HepG2 (cell line): ENCODE measurements around the gene PRMT2.

Experiments used
- JUN ChIP-seq: sonication (generic); formaldehyde crosslinking; IDR thresholded peaks from 2 replicates; pipeline ENCODE4 v1.4.0; 2020; ENCODE audit warnings: mild to moderate bottlenecking, missing genetic modification reagents
- SRSF1 ChIP-seq: fragments of 200-400 bp; formaldehyde crosslinking; optimal IDR thresholded peaks from 2 replicates; pipeline ENCODE3; 2017; ENCODE audit warnings: mild to moderate bottlenecking, low read depth, low read length, moderate library complexity
- ZKSCAN1 ChIP-seq: fragments of 150-350 bp; IDR thresholded peaks from 2 replicates; pipeline ENCODE4 v1.6.1; 2014; ENCODE audit warnings: low read length
- TF ChIP-seq, protein P1 (sequence below): sonication (generic); formaldehyde crosslinking; IDR thresholded peaks from 2 replicates; pipeline ENCODE4 v1.5.0; 2020; ENCODE audit warnings: mild to moderate bottlenecking, missing genetic modification reagents, moderate library complexity
- TF ChIP-seq, protein P2 (sequence below): sonication (generic); formaldehyde crosslinking; IDR thresholded peaks from 2 replicates; pipeline ENCODE4 v1.5.0; 2020; ENCODE audit warnings: missing genetic modification reagents

DNA sequence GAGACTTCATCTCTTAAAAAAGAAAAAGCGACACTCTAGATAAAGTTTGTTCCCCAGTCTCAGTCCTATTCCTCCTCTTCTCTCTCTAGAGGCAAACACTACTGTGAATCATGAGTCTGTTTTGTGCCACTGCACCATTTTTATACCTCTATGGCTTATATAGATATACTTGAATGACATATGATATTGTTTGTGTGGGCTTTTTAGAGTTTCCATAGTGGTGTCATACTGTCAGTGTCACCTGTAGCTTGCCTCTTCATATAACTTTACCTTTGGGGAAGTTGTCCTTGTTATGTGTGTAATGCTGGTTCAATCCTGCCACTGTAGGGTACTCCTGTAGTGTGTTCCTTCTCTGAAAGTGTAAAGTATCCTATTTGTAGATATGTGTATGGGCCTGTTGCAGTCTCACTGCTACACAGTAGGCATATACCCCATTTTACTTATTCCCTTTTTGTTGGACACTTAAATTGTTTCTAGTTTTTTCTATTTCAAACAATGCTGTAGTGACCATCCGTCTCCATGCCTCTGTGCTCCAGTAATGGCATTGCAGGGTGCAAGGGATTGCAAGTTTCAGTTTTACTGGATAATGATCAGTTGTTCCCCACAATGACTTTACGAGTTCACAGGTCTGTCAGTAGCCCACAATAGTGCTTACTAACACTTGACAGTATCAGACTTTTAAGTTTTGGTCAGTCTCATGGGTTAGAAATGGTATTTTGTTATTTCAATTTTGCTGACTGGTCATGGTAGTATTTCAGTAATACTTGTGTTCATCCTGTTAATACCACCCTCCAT is 2.7 kb downstream of the PRMT2 start:
- TF ChIP-seq ZKSCAN1 = no peak
- TF ChIP-seq, protein P1, sequence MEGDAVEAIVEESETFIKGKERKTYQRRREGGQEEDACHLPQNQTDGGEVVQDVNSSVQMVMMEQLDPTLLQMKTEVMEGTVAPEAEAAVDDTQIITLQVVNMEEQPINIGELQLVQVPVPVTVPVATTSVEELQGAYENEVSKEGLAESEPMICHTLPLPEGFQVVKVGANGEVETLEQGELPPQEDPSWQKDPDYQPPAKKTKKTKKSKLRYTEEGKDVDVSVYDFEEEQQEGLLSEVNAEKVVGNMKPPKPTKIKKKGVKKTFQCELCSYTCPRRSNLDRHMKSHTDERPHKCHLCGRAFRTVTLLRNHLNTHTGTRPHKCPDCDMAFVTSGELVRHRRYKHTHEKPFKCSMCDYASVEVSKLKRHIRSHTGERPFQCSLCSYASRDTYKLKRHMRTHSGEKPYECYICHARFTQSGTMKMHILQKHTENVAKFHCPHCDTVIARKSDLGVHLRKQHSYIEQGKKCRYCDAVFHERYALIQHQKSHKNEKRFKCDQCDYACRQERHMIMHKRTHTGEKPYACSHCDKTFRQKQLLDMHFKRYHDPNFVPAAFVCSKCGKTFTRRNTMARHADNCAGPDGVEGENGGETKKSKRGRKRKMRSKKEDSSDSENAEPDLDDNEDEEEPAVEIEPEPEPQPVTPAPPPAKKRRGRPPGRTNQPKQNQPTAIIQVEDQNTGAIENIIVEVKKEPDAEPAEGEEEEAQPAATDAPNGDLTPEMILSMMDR = no peak
- TF ChIP-seq JUN (CRISPR knock-in tag) = no peak
- TF ChIP-seq SRSF1 = no peak
- TF ChIP-seq, protein P2, sequence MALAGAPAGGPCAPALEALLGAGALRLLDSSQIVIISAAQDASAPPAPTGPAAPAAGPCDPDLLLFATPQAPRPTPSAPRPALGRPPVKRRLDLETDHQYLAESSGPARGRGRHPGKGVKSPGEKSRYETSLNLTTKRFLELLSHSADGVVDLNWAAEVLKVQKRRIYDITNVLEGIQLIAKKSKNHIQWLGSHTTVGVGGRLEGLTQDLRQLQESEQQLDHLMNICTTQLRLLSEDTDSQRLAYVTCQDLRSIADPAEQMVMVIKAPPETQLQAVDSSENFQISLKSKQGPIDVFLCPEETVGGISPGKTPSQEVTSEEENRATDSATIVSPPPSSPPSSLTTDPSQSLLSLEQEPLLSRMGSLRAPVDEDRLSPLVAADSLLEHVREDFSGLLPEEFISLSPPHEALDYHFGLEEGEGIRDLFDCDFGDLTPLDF = no peak
